Ovary (tissue), 9 donors: ENCODE results near the gene MAN1A2. TPM values are rescaled to one million over a fixed set of nuclear protein-coding genes. Genes with fewer than 3 reads are reported as not detected.

Experiments used
- DNase-seq, 5 donors: peaks; one replicate each; pipeline ENCODE4 v3.0.0-alpha.2; 2019 to 2020
- H3K27ac ChIP-seq, 2 donors: fragments of 200-600 bp; one replicate each; pipeline versions ENCODE4 v1.5.1 to v1.8.0; 2019 to 2022
- H3K27me3 ChIP-seq: fragments of 200-600 bp; one replicate; pipeline ENCODE4 v1.8.0; 2022
- H3K36me3 ChIP-seq: fragments of 200-600 bp; sonication (generic); one replicate; pipeline ENCODE4 v1.5.1; 2019
- H3K4me1 ChIP-seq: one replicate; pipeline ENCODE4 v1.8.1; 2013; ENCODE audit warnings: mild to moderate bottlenecking, moderate library complexity; ENCODE audit not compliant: insufficient read depth
- H3K4me3 ChIP-seq: fragments of 200-600 bp; sonication (generic); one replicate; pipeline ENCODE4 v1.5.1; 2017
- H3K9me3 ChIP-seq, 2 donors: fragments of 200-600 bp in 1 of 2; sonication (generic) in 1 of 2; one replicate each; pipeline versions ENCODE4 v1.5.1 to v1.8.1; 2013 to 2019; ENCODE audit warnings: mild to moderate bottlenecking in 1 of 2, moderate library complexity in 1 of 2
- EP300 ChIP-seq: sonication (generic); formaldehyde crosslinking; IDR thresholded peaks from one replicate; pipeline ENCODE4 v1.6.1; 2017; ENCODE audit warnings: antibody characterized with exemption
- POLR2A ChIP-seq: fragments of 450-650 bp; IDR thresholded peaks from one replicate; pipeline ENCODE4 v1.6.1; 2017; ENCODE audit warnings: antibody characterized with exemption, mild to moderate bottlenecking, moderate library complexity
- WGBS, 3 donors: extraction: QIAGEN DNeasy Blood & Tissue Kit in 1 of 3; methylation state at CpG; one replicate each; pipeline versions ENCODE4 v1.1.5 to v1.1.7; 2013 to 2017; 5-methylcytosine and 5-hydroxymethylcytosine counted together
- intact Hi-C, 4 donors: fragments of 100-400 bp; cut with DNase I; formaldehyde crosslinking; loops; one replicate each; pipeline versions ENCODE4 v1.11.0 to v1.15.1; 2022 to 2023
- polyA plus RNA-seq, 2 donors: library from polyadenylated mRNA; stranded (reverse); fragments of 200-250 nt in 1 of 2; fragments of 350-450 nt in 1 of 2; fragmentation: Illumina TruSeq in 1 of 2; extraction: RNeasy Lipid Tissue Mini Kit (QIAGEN cat#74804) in 1 of 2; gene quantifications; one replicate each; pipeline ENCODE4 v1.2.3, GENCODE V29; 2013 to 2014
- total RNA-seq, 7 donors: library from RNA; depleted of rRNA in 2 of 7; stranded (reverse); fragments of >200 nt in 2 of 7; fragmentation: NEBNext Ultra II Directional in 3 of 7; extraction: Animal tissue kit (Norgen Biotek cat#: 25700) in 3 of 7; gene quantifications; one replicate each; pipeline versions ENCODE4 v1.1.0 to v1.2.4, GENCODE V29; 2016 to 2023
- TF ChIP-seq, protein P1 (sequence below), 3 donors: fragments of 450-650 bp in 2 of 3; fragments of 200-600 bp in 1 of 3; IDR thresholded peaks; one replicate each; pipeline versions ENCODE4 v1.5.1 to v1.8.0; 2016 to 2022; ENCODE audit warnings: antibody characterized with exemption in 3 of 3, mild to moderate bottlenecking in 1 of 3
- donor health status: DM: no; HTN: no; CAD: no; lungs with moderate emphysema.
- donor health status: DM: no; HTN: no; CAD: no.
- donor health status: Bipolar disorder and iron deficiency.
- donor health status: DM: yes; HTN: yes; CAD: no.
- donor health status: DM: no; HTN: no; CAD: no.
- donor health status: DM: yes; HTN: yes; CAD: no.

Gene MAN1A2
- total and polyA plus RNA-seq, 9 donors = 9.3 to 59.9 (median 44.8) TPM

DNA sequence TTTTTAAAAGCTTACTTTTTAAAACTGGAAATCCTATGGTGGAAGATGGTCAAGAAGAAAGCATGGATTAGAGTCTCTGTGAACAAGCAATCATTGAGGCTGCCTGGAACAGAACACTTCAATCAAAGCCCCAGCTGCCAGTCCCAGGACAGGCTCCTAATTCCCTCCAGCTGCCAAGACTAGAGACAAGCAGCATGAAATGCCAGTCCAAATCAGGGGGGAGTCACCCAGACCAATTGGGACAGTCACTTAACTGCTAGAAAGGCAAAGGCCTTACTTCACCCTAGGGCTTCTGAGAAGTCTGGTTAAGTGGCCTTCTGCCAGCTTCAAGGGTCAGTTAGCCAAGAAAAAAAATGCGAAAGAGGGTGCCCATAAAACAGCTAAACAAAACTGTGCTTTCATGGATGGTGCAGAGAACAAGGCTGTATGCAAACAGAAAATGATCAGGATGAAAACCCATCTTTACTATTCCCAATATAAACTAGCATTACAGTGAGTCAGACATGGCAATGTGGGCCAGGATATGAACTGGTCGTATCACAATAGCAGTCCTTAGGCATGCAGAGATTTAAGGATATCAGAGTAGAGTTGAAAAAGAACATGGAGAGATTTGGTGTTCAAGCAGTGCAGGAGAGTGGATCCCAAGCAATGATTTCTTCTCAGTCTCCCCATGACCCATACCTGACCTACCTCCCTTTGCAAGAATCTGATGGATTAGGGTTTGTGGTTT, 31.0 kb upstream of the MAN1A2 start:
- TF ChIP-seq, protein P1, sequence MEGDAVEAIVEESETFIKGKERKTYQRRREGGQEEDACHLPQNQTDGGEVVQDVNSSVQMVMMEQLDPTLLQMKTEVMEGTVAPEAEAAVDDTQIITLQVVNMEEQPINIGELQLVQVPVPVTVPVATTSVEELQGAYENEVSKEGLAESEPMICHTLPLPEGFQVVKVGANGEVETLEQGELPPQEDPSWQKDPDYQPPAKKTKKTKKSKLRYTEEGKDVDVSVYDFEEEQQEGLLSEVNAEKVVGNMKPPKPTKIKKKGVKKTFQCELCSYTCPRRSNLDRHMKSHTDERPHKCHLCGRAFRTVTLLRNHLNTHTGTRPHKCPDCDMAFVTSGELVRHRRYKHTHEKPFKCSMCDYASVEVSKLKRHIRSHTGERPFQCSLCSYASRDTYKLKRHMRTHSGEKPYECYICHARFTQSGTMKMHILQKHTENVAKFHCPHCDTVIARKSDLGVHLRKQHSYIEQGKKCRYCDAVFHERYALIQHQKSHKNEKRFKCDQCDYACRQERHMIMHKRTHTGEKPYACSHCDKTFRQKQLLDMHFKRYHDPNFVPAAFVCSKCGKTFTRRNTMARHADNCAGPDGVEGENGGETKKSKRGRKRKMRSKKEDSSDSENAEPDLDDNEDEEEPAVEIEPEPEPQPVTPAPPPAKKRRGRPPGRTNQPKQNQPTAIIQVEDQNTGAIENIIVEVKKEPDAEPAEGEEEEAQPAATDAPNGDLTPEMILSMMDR (IDR thresholded peaks at IDR 0.05) = no peak
- TF ChIP-seq POLR2A (no peak), EP300 (no peak)
- no peaks in the 10 kb centered on the region for H3K36me3 ChIP-seq
- DNase-seq = no peak
- H3K27ac ChIP-seq = no peak overlapping the region
- no peaks in the 10 kb centered on the region for H3K27me3 ChIP-seq
- intact Hi-C loops = no loop called here
- no peak overlapping the region for H3K4me3 ChIP-seq
- 35 to 42% (median 42%) methylated on average over 2 of the region's 2 CpGs for WGBS, 3 donors
- H3K4me1 ChIP-seq = no peaks in the 10 kb centered on the region
- H3K9me3 ChIP-seq = no peaks in the 10 kb centered on the region

DNA sequence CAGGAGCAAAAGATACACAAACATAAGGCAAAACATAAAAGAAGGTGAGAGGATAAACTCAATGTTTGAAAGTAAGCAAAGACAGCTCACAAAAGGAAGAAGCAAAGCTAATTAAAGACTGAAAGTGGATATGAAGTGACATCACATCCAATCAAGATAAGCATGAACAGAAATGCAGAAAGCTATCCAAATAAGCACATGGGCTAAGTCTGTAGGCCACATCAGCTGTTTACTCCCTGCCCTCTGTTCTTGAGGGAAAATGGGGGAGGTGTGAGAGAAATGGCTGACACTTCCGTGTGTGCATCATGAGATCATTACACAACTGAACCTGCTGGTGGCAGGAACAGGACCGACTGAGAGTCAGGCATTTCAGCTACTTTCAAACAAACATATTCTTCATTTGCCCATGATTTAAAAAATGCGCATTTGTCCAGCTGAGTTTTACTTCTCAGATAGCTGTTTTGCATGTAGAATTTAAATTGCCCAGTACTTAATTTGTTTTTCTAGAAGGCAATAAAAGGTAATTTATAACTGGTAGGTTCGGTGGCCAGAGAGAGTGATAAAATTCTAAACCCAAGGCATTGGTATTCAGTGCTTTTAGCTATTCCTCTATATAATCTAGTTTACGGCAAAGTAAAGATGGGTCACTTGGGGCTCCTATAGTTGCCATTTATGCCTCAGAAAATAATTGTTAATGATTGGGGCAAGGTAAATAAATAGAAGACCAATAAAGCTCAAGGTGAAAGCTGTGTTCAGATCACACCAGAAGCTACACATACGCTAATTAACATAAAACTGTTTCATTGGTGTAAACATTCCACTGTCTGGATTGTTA, 27.2 kb upstream of the MAN1A2 start:
- Histone ChIP-seq H3K4me3 (no peak overlapping the region), H3K27ac (no peak overlapping the region), H3K9me3 (no peaks in the 10 kb centered on the region), H3K27me3 (no peaks in the 10 kb centered on the region), H3K36me3 (no peaks in the 10 kb centered on the region), H3K4me1 (no peaks in the 10 kb centered on the region)
- TF ChIP-seq POLR2A (no peak), EP300 (no peak)
- TF ChIP-seq, protein P1 (IDR thresholded peaks at IDR 0.05) = no peak
- intact Hi-C loops = loop anchor here in 1 of 4 donors (5.0 kb wide), 1 partner anchor 417 kb away; no protein-coding TSS in a partner anchor
- 53 to 58% (median 56%) methylated on average over 6 of the region's 6 CpGs for WGBS, 3 donors
- DNase-seq = no peak

DNA sequence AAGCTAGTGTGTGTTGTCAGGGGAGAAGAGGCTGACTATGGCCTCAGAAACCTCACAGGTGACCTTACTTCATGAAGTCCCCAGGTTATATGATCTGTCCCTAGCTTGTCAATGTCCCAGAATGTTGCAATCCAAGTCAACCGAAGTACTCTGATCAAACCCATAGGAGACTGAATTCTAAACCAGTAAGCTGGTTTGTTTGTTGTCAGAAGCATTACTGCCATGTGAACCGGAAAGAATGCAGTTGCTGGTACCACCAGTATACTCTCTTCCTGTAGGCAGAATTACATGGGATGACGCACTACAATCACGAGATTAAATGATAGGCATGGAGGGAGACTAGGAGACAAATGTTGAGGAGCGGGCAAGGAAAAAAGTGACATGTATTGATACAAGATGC, 26.1 kb upstream of the MAN1A2 start:
- TF ChIP-seq POLR2A = no peak
- TF ChIP-seq, protein P1 (IDR thresholded peaks at IDR 0.05) = no peak
- no peak for TF ChIP-seq EP300
- H3K4me3 ChIP-seq = no peak overlapping the region
- H3K4me1 ChIP-seq = no peaks in the 10 kb centered on the region
- H3K27ac ChIP-seq = no peak overlapping the region
- no peaks in the 10 kb centered on the region for H3K27me3 ChIP-seq
- no peak for DNase-seq
- intact Hi-C loops = loop anchor here in 1 of 4 donors (5.0 kb wide), 1 partner anchor 416 kb away; no protein-coding TSS in a partner anchor
- H3K36me3 ChIP-seq = no peaks in the 10 kb centered on the region
- WGBS, 3 donors = 86 to 92% (median 87%) methylated on average over 5 of the region's 5 CpGs
- no peaks in the 10 kb centered on the region for H3K9me3 ChIP-seq

DNA sequence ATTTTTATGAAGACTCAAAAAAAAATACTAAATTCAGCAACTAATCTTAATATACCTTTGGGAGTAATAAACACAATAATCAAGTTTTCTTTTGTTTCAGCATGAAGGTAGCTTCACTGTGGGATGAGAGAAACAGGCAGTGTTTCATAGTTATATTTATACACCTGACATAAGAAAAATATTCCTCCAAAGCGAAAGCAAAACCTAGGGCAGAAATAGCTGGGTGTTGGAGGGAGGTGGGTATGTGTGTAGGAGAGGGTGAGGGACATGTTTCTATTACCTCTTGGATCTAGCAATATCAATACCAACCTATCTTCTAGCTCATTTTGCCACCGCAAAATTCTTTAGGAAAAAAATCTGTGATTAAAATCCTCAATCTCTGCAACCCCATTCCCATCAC, 24.9 kb upstream of the MAN1A2 start:
- Histone ChIP-seq H3K27me3 (no peaks in the 10 kb centered on the region), H3K4me3 (no peak overlapping the region), H3K36me3 (no peaks in the 10 kb centered on the region), H3K4me1 (no peaks in the 10 kb centered on the region), H3K9me3 (no peaks in the 10 kb centered on the region), H3K27ac (no peak overlapping the region)
- TF ChIP-seq, protein P1 (IDR thresholded peaks at IDR 0.05) = no peak
- 78 to 89% (median 79%) methylated on average over 2 of the region's 2 CpGs for WGBS, 3 donors
- DNase-seq = no peak
- intact Hi-C loops = loop anchor here in 1 of 4 donors (5.0 kb wide), 1 partner anchor 415 kb away; no protein-coding TSS in a partner anchor
